Skin epidermis (tissue), 12 donors: ENCODE measurements around the gene HOXB6.
A peak's percentile ranks its signal among the peaks of the same experiment; 100 is the strongest.

ENCODE experiments used
- H3K27ac ChIP-seq, 21 experiments: fragments of 200-600 bp; sonication (generic) in 11 of 21; one replicate each; pipeline ENCODE4 v1.5.0; 2020; ENCODE audit warnings: mild to moderate bottlenecking in 3 of 21, inconsistent platforms in 2 of 21, moderate library complexity in 2 of 21
- H3K4me3 ChIP-seq, 7 experiments: fragments of 200-600 bp; sonication (generic) in 2 of 7; one replicate each; pipeline ENCODE4 v1.5.0; 2020; ENCODE audit warnings: inconsistent platforms in 2 of 7, mild to moderate bottlenecking in 2 of 7, moderate library complexity in 1 of 7

Gene HOXB6

GRCh38 chr17:48636177-48637018 lies 31.6 kb upstream of the HOXB6 start:
- no peak overlapping the region for H3K4me3 ChIP-seq
- H3K27ac ChIP-seq = no peak overlapping the region

- H3K27ac ChIP-seq = no peak overlapping the region
- H3K4me3 ChIP-seq = no peak overlapping the region
Measured at GRCh38 chr17:48634493-48635208, 29.9 kb upstream of the HOXB6 start.

- H3K4me3 ChIP-seq = no peak overlapping the region
- H3K27ac ChIP-seq = no peak overlapping the region
Measured at GRCh38 chr17:48633266-48633677, 28.5 kb upstream of the HOXB6 start.

GRCh38 chr17:48632579-48633265 lies 27.9 kb upstream of the HOXB6 start:
- no peak overlapping the region for H3K27ac ChIP-seq

GRCh38 chr17:48631693-48632578 lies 27.1 kb upstream of the HOXB6 start:
- no peak overlapping the region for H3K4me3 ChIP-seq

More at GRCh38 chr17:48632579-48633265, 27.9 kb upstream of the HOXB6 start:
- no peak overlapping the region for H3K4me3 ChIP-seq

GRCh38 chr17:48630925-48631692 lies 26.3 kb upstream of the HOXB6 start:
- H3K27ac ChIP-seq = no peak overlapping the region
- no peak overlapping the region for H3K4me3 ChIP-seq

More at GRCh38 chr17:48631693-48632578, 27.1 kb upstream of the HOXB6 start:
- no peak overlapping the region for H3K27ac ChIP-seq

- no peak overlapping the region for H3K4me3 ChIP-seq
- no peak overlapping the region for H3K27ac ChIP-seq
Measured at GRCh38 chr17:48630009-48630924, 25.5 kb upstream of the HOXB6 start.

- Histone ChIP-seq H3K4me3 (no peak overlapping the region), H3K27ac (no peak overlapping the region)
Measured at GRCh38 chr17:48629411-48629759, 24.6 kb upstream of the HOXB6 start.

GRCh38 chr17:48628649-48629410 lies 24.0 kb upstream of the HOXB6 start:
- no peak overlapping the region for H3K4me3 ChIP-seq

GRCh38 chr17:48627623-48628521 lies 23.1 kb upstream of the HOXB6 start:
- no peak overlapping the region for H3K27ac ChIP-seq
- no peak overlapping the region for H3K4me3 ChIP-seq

More at GRCh38 chr17:48628649-48629410, 24.0 kb upstream of the HOXB6 start:
- H3K27ac ChIP-seq = no peak overlapping the region

- no peak overlapping the region for H3K4me3 ChIP-seq
- no peak overlapping the region for H3K27ac ChIP-seq
Measured at GRCh38 chr17:48627118-48627597, 22.4 kb upstream of the HOXB6 start.

GRCh38 chr17:48626245-48627117 lies 21.7 kb upstream of the HOXB6 start, which contains the start of gene HOXB9:
Gene HOXB9, minus strand, starts transcription at chr17:48626358. Its CDS starts 89 bp downstream, at chr17:48626269.
- H3K4me3 ChIP-seq = peak within 1 kb of the TSS; percentile 5 to 25 (median 16)
- peak within 1 kb of the TSS in 3 of 21 experiments; percentile 7 to 79 (median 13) for H3K27ac ChIP-seq

- Histone ChIP-seq H3K27ac (peak overlapping the region in 3 of 21 experiments; percentile 7 to 79 (median 13)), H3K4me3 (peak overlapping the region; percentile 5 to 25 (median 16))
Measured at GRCh38 chr17:48625495-48626244, 20.9 kb upstream of the HOXB6 start.
